Osteocyte (in vitro differentiated cells): ENCODE measurements around the gene CLNK. TPM values are rescaled to one million over a fixed set of nuclear protein-coding genes. Genes with fewer than 3 reads are reported as not detected.

ENCODE experiments used
- DNase-seq: peaks from one replicate; pipeline ENCODE4 v3.0.0; 2021; ENCODE audit warnings: mixed read lengths; ENCODE audit not compliant: unreplicated experiment; ENCODE audit errors: extremely low spot score
- H3K27ac Mint-ChIP-seq: one replicate; pipeline ENCODE4 v1.8.0; 2021; ENCODE audit warnings: mild to moderate bottlenecking, mixed read lengths; ENCODE audit not compliant: unreplicated experiment
- H3K27me3 Mint-ChIP-seq: one replicate; pipeline ENCODE4 v1.8.0; 2021; ENCODE audit warnings: mixed read lengths; ENCODE audit not compliant: unreplicated experiment
- H3K36me3 Mint-ChIP-seq: one replicate; pipeline ENCODE4 v1.8.0; 2021; ENCODE audit warnings: mixed read lengths; ENCODE audit not compliant: unreplicated experiment
- H3K4me1 Mint-ChIP-seq: one replicate; pipeline ENCODE4 v1.8.0; 2021; ENCODE audit warnings: mixed read lengths; ENCODE audit not compliant: unreplicated experiment
- H3K4me3 Mint-ChIP-seq: one replicate; pipeline ENCODE4 v1.8.0; 2021; ENCODE audit warnings: mild to moderate bottlenecking, moderate library complexity, mixed read lengths; ENCODE audit not compliant: unreplicated experiment
- H3K9me3 Mint-ChIP-seq: one replicate; pipeline ENCODE4 v1.8.0; 2021; ENCODE audit warnings: mixed read lengths; ENCODE audit not compliant: unreplicated experiment
- total RNA-seq: library from RNA; stranded (reverse); gene quantifications from 2 replicates; pipeline ENCODE4 v1.2.1, GENCODE V29; 2021
- TF ChIP-seq, protein P1 (sequence below): fragments of 200-600 bp; sonication (generic); IDR thresholded peaks from 2 replicates; pipeline ENCODE4 v1.5.0; 2021; ENCODE audit warnings: antibody characterized with exemption, mild to moderate bottlenecking, moderate library complexity

The CLNK gene
- total RNA-seq, 1 donor from 2014 or later = not detected

DNA sequence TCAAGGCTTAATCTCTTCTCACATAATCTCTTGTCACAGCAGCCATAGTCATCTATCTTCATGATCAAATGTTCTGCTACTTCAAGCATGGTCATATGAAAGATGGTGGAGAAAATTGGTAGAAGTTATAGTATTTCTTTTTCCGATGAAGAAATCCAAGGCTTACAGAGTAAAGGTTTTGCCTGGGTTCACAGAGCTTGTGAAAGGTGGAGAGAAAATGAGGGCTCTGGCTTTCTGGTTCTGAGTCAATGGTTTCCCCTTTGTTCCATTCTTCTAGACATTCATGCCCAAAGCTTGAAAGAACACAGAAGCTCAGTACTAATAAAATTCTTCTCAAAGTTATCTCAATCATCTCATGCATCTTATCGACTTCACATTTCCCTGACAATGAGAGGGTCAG lies 36.1 kb downstream of the CLNK start:
- Mint-ChIP-seq H3K9me3 (no peaks in the 10 kb centered on the region), H3K4me1 (no peaks in the 10 kb centered on the region), H3K36me3 (no peaks in the 10 kb centered on the region), H3K27ac (no peak overlapping the region), H3K27me3 (no peaks in the 10 kb centered on the region), H3K4me3 (no peak overlapping the region)
- TF ChIP-seq, protein P1, sequence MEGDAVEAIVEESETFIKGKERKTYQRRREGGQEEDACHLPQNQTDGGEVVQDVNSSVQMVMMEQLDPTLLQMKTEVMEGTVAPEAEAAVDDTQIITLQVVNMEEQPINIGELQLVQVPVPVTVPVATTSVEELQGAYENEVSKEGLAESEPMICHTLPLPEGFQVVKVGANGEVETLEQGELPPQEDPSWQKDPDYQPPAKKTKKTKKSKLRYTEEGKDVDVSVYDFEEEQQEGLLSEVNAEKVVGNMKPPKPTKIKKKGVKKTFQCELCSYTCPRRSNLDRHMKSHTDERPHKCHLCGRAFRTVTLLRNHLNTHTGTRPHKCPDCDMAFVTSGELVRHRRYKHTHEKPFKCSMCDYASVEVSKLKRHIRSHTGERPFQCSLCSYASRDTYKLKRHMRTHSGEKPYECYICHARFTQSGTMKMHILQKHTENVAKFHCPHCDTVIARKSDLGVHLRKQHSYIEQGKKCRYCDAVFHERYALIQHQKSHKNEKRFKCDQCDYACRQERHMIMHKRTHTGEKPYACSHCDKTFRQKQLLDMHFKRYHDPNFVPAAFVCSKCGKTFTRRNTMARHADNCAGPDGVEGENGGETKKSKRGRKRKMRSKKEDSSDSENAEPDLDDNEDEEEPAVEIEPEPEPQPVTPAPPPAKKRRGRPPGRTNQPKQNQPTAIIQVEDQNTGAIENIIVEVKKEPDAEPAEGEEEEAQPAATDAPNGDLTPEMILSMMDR = no peak
- no peak for DNase-seq

DNA sequence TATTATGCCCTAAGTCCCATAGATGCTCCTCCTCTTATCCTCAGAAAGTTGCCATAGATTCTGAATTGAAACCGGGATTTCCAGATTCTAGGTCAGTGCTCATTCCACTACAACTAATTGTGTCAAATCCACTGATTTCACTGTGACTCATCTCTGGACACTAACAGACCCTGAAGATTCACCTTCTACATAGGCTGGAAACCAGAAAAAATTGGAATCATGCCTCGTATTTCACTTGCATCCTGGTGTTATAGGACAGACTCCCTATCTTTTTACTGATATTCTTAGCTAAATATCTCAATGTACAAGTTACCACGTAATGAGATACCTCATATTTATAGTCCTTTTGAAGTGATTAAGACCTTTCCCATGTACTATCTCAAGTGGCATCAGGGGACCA lies 36.7 kb downstream of the CLNK start:
- Mint-ChIP-seq H3K27ac (no peak overlapping the region), H3K27me3 (no peaks in the 10 kb centered on the region), H3K9me3 (no peaks in the 10 kb centered on the region), H3K36me3 (no peaks in the 10 kb centered on the region), H3K4me3 (no peak overlapping the region), H3K4me1 (no peaks in the 10 kb centered on the region)
- DNase-seq = no peak
- TF ChIP-seq, protein P1 = no peak

- Mint-ChIP-seq H3K27me3 (no peaks in the 10 kb centered on the region), H3K27ac (no peak overlapping the region), H3K4me1 (peaks cover 5% of the 10 kb centered on the region), H3K9me3 (no peaks in the 10 kb centered on the region), H3K36me3 (no peaks in the 10 kb centered on the region), H3K4me3 (no peak overlapping the region)
- DNase-seq = no peak
- TF ChIP-seq, protein P1 = no peak
Observed at GRCh38 chr4:10643600-10644425, 40.8 kb downstream of the CLNK start.

- H3K27me3 Mint-ChIP-seq = peaks cover 11% of the 10 kb centered on the region
- DNase-seq = no peak
- no peak overlapping the region for H3K4me3 Mint-ChIP-seq
- no peaks in the 10 kb centered on the region for H3K9me3 Mint-ChIP-seq
- H3K4me1 Mint-ChIP-seq = peaks cover 5% of the 10 kb centered on the region
- TF ChIP-seq, protein P1 = no peak
- H3K27ac Mint-ChIP-seq = no peak overlapping the region
- no peaks in the 10 kb centered on the region for H3K36me3 Mint-ChIP-seq
Observed at GRCh38 chr4:10640561-10641201, 43.9 kb downstream of the CLNK start.

- Mint-ChIP-seq H3K9me3 (no peaks in the 10 kb centered on the region), H3K4me1 (peaks cover 5% of the 10 kb centered on the region), H3K4me3 (no peak overlapping the region), H3K27me3 (peaks cover 19% of the 10 kb centered on the region), H3K36me3 (no peaks in the 10 kb centered on the region), H3K27ac (no peak overlapping the region)
- TF ChIP-seq, protein P1 = no peak
- DNase-seq = no peak
Observed at GRCh38 chr4:10639664-10640063, 44.9 kb downstream of the CLNK start.
